NB4 (cell line): ENCODE data around the gene ENPP6.

ENCODE experiments used
- CTCF ChIP-seq: IDR thresholded peaks from one replicate; pipeline ENCODE4 v1.5.1; 2012; ENCODE audit warnings: low read depth, low read length
- MAX ChIP-seq: IDR thresholded peaks from 2 replicates; pipeline ENCODE4 v1.6.1; 2011; ENCODE audit warnings: low read depth, low read length
- POLR2A ChIP-seq: IDR thresholded peaks from 2 replicates; pipeline ENCODE4 v1.6.1; 2011; ENCODE audit warnings: mild to moderate bottlenecking; ENCODE audit not compliant: insufficient read length; ENCODE audit errors: extremely low read depth

- TF ChIP-seq CTCF (no peak), MAX (no peak), POLR2A (no peak)
Measured at GRCh38 chr4:184151988-184152485, 65.6 kb downstream of the ENPP6 start.
